PC-3 (cell line): Measurements from ENCODE around the gene PDLIM7.

Experiments
- EZH2 ChIP-seq: fragments of 300-600 bp; sonication (generic); IDR thresholded peaks from one replicate; pipeline ENCODE4 v1.6.1; 2017; ENCODE audit warnings: antibody characterized with exemption, mild to moderate bottlenecking, low read length; ENCODE audit not compliant: unreplicated experiment
- EZH2phosphoT487 ChIP-seq: fragments of 300-600 bp; sonication (generic); IDR thresholded peaks from 2 replicates; pipeline ENCODE4 v1.6.1; 2018; ENCODE audit warnings: mild to moderate bottlenecking, antibody characterized with exemption, low read length, borderline replicate concordance
- TF ChIP-seq, protein P1 (sequence below): fragments of 300-600 bp; sonication (generic); conservative IDR thresholded peaks from 2 replicates; pipeline ENCODE4 v1.5.1; 2017; ENCODE audit warnings: antibody characterized with exemption, low read depth, mild to moderate bottlenecking, low read length

DNA sequence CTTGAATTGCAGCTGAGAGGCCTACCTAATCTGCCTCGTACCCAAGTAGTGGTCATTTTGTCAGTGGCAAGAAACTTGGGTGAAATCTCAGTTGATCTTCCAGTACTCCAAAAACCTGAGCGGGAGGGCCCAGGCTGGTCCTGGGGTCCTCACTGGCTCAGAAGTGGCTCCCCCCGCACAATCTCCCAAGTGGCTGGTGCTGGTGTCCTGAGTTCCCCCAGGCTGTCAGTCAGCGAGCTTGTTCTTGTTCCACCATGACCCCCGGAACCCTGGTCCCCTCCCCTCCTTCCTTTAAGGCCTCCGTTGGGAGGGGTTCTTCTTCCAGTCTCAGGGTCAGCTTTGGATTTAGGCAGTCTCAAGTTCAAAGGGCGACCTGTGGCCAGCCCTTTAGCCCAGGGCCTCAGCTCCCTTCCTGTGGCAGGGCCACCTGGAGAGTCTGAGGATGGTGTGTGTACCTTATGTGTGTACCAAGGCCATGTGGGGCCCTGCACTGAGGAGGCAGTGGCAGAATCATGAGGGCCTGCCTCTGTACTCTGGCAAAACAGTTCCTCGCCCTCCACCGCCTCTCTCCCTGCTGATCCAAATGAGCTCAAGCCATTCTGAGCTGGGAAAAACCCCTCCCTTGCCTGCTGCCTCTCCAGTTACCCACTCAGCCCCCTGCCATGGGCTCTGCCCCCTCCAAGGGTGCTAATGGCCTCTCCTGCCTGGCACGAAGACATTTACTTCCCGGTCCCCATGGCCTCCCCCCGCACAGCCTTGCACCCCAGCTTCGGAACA lies 19.5 kb downstream of the PDLIM7 start:
- TF ChIP-seq EZH2 = no peak
- TF ChIP-seq, protein P1, sequence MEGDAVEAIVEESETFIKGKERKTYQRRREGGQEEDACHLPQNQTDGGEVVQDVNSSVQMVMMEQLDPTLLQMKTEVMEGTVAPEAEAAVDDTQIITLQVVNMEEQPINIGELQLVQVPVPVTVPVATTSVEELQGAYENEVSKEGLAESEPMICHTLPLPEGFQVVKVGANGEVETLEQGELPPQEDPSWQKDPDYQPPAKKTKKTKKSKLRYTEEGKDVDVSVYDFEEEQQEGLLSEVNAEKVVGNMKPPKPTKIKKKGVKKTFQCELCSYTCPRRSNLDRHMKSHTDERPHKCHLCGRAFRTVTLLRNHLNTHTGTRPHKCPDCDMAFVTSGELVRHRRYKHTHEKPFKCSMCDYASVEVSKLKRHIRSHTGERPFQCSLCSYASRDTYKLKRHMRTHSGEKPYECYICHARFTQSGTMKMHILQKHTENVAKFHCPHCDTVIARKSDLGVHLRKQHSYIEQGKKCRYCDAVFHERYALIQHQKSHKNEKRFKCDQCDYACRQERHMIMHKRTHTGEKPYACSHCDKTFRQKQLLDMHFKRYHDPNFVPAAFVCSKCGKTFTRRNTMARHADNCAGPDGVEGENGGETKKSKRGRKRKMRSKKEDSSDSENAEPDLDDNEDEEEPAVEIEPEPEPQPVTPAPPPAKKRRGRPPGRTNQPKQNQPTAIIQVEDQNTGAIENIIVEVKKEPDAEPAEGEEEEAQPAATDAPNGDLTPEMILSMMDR = no peak
- TF ChIP-seq EZH2phosphoT487 = no peak
